ENCODE measurements around the gene HIVEP1. TPM values are rescaled to one million over a fixed set of nuclear protein-coding genes. Genes with fewer than 3 reads are reported as not detected.

HIVEP1 gene
- total RNA-seq, 1 donor from 2014 or later, result 38.5 TPM

DNA sequence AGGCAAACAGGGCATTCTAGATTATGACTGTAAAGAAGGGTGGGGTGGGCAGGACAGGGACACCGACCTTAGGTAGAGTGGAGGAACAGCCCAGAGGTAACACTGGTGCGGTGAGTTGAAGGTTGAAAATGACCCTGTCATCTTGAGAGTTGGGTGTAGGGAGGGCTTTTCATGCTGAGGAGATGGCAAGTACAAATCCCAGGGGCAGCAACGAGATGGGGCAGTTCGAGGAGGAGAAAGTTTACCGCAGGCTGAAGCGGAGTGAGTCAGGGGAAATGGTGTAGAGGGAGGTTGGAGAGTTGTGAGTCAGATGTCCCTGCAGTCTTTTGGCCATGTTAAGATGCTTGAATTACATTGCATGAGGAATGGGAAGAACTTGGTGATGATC is 101.1 kb downstream of the HIVEP1 start:
- DNase-seq (ENCODE audit: extremely low read depth, low read depth, low spot score), result peak; percentile 27

DNA sequence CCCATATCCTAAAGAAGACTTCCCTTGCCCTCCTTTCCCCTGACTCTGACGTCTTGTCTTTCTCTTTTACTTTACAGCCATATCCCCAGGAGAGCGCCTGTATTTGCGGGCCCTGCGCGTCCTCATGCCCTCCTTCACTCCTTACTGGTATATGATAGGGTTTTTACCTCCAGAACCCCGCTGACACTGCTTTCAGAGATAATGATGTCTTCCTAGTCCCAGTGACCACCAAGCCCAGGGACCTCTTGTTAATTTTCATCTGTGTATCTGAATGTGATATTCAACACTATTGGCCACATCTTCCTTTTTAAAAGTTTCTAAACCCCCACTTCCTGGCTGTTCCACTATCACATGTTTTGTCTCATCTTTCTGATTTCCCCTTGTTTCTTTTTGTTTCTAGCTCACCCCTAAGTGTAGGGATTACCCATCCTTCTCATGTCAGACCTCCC is 102.0 kb downstream of the HIVEP1 start:
- DNase-seq (ENCODE audit: extremely low read depth, low read depth, low spot score), result no peak

DNA sequence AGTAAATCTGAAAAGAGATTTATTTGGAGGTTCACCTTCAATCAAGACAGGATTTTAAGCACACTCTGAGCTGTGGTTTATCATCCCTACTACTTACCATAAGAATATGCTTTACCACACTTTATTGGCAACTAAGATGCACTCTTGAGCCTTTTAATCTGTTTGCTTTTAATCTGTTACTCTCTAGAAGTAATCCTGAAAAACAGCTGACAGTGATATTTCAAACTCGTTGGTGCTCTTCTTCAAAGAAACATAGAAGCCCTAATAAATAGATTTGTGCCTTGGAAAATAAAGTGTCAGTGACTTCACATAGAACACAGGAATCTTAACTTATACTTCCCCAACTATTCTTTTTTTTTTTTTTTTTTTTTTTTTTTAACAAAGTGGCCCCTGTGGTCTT is 102.9 kb downstream of the HIVEP1 start:
- DNase-seq (ENCODE audit: extremely low read depth, low read depth, low spot score), result no peak

DNA sequence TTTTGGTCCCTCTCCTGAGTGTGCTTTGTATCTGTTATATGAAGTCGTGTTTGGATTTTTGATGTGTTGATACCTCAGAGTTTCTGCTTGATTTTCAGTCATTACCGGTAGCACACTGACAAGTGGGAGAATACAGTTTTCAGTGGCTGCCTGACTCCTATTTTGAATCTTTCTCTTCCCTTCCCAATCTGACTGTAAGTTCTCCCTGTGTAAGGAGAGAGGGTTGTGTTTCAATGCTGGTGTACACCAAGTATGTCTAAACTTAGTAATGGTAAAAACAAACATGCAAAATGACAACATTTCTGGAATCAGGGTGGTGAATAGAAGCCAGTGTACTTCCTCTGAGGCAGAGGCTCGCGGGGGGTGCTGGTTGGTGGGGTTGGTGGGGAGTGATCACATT is 103.4 kb downstream of the HIVEP1 start:
- DNase-seq (ENCODE audit: extremely low read depth, low read depth, low spot score), result no peak

GRCh38 chr6:12116264-12116800 is 104.2 kb downstream of the HIVEP1 start:
- DNase-seq (ENCODE audit: extremely low read depth, low read depth, low spot score), result no peak

- DNase-seq (ENCODE audit: extremely low read depth, low read depth, low spot score), result no peak
Measured at GRCh38 chr6:12116978-12117377, 104.9 kb downstream of the HIVEP1 start.

DNA sequence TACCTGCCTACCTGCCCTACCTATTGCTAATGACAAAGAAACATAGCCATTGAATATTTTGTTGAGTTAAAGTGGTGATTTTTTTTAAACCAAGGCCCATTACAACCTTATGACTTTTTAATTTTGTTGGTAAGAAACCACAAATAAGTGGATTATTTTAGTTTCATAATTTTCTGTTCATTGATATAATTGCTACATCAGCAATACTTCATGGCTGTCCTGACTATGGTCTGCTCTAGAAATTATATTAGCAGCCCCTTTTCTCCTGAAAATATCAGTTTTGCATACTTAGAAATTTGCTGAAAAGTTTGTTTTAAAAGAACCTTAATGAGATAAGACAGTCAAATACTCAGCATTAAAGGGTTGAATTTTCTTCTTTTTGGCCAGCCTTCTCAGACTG is 106.5 kb downstream of the HIVEP1 start:
- DNase-seq (ENCODE audit: extremely low read depth, low read depth, low spot score), result no peak

DNA sequence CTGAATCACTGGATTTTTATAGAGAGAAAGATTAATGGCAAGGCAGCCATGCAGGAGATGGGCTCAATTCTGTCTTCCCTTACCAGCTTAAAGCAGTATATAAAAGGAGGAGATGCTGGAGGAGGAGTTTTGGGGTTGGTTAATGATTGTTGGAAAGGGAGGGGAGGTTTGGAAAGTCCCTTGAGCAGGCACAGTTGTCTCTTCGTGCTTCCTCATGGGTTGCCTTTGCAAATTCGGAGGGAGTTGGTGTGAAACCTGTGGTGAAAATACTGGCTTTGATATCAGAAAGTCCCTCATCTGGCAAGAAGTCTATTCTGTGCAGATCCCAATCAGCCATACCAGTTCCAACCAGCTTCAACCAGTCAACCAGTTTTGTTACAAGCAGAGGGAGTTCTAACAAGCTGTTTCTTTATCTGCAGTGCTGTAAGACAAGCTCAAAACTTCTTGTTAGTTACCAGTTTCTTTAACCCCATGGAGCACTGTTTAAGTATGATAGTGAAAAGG is 107.0 kb downstream of the HIVEP1 start:
- DNase-seq (ENCODE audit: extremely low read depth, low read depth, low spot score), result no peak

- DNase-seq (ENCODE audit: extremely low read depth, low read depth, low spot score), result no peak
Measured at GRCh38 chr6:12125396-12125795, 113.3 kb downstream of the HIVEP1 start.

GRCh38 chr6:12126051-12126450 is 113.9 kb downstream of the HIVEP1 start:
- DNase-seq (ENCODE audit: extremely low read depth, low read depth, low spot score), result no peak

DNA sequence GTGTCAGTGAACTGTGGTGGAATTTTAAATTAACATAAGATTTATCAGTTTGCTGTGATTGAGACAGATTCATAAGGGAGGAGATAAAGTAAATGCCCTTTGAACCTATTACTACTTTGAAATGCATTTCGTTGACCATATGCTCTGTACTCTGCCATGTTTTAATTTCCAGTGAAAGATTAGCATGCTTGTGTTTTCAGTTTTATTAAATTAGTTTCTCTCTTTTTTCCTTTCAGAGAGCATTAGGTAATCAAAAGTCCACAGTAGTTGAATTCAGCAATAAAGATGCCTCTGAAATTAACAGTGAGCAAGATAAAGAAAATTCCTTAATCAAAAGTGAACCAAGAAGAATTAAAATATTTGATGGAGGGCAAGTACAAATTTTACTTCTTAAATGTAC is 117.4 kb downstream of the HIVEP1 start:
- DNase-seq (ENCODE audit: extremely low read depth, low read depth, low spot score), result no peak

- DNase-seq (ENCODE audit: extremely low read depth, low read depth, low spot score), result no peak
Measured at GRCh38 chr6:12132351-12133222, 120.5 kb downstream of the HIVEP1 start.

DNA sequence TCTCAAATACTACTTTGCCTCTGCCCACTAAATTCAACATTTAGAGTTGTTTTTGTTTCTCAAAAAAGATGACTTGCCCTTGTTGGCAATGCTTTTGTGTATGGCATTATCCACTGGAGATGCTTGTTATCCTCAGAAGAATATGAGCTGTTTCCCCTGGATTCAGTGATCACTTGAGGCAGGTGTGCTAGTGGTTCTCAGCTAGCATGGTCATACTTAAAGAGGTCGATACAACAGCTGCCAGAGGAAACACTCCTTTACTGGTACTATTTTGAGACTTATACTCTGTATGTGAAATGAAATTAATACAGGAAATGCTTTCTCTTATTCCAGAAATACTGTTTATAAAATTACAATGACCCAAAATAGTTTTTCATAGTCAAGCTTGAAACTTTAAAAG is 122.5 kb downstream of the HIVEP1 start:
- DNase-seq (ENCODE audit: extremely low read depth, low read depth, low spot score), result no peak

- no peak for DNase-seq (ENCODE audit: extremely low read depth, low read depth, low spot score)
Measured at GRCh38 chr6:12134991-12135390, 122.9 kb downstream of the HIVEP1 start.

DNA sequence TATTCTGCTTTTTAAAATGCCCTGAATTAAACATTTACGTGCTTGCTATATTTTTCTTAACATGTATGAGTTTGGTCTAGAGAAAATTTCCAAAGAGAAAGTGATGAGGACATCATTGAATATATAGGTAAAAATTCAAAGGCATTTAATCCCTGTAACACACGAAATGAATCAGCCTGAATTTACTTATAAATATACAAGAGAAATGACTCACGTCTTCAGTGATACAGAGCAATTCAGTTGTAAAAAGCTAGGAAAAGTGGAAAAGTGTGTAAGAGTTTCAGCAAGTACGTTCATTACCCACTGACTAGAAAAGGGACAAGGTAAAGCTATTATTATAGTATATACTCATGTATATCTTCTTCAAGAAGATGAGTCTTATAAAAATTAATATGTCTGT is 124.8 kb downstream of the HIVEP1 start:
- no peak for DNase-seq (ENCODE audit: extremely low read depth, low read depth, low spot score)

GRCh38 chr6:12137480-12137879 is 125.4 kb downstream of the HIVEP1 start:
- no peak for DNase-seq (ENCODE audit: extremely low read depth, low read depth, low spot score)

DNA sequence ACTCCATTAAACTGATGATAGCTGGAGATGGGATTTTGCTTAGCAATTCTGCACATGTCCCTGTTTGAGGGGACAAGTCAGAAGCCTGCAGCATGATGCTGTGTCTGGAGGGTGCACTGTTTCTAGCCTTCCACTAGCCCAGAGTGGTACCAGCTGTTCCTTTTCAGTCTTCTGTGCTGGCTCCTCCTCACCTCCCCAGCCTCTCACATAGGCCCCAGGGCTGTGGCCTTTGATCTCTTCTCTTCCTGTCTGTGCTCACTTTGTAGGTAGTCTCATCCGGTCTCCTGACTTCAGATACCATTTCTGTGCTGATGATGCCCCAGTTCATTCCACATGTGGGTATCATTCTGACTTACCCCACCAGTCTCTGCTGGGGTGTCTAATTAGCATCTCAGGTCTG is 126.3 kb downstream of the HIVEP1 start:
- DNase-seq (ENCODE audit: extremely low read depth, low read depth, low spot score), result no peak

DNA sequence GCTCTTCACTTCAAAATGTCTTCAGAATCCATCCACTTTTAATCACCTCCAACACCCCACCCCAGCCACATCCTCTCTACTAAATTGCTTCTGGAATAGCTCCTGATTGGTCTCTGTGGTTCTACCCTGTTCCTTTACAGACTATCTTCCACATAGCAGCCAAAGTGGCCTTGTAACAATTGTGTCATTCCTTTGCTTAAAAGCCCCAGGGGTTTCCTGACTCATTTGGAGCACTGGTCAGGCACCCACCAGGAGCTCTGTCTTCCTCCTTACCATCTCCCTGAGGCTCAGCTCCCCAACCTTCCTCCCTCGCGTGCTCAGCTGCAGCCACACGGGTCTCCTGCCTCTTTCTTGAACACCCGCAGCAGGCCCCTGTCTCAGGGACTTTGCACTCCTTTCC is 126.8 kb downstream of the HIVEP1 start:
- no peak for DNase-seq (ENCODE audit: extremely low read depth, low read depth, low spot score)

- DNase-seq (ENCODE audit: extremely low read depth, low read depth, low spot score), result no peak
Measured at GRCh38 chr6:12147557-12148316, 135.6 kb downstream of the HIVEP1 start.

GRCh38 chr6:12148317-12148801 is 136.2 kb downstream of the HIVEP1 start:
- no peak for DNase-seq (ENCODE audit: extremely low read depth, low read depth, low spot score)

GRCh38 chr6:12148841-12149240 is 136.7 kb downstream of the HIVEP1 start:
- DNase-seq (ENCODE audit: extremely low read depth, low read depth, low spot score), result no peak

Measured in glomerular endothelial cell (primary cell).